HG03025 (cell line): ENCODE results near the gene ITGA1.
"Not testable (repeated sequence)": the region's sequence is repeated elsewhere in the genome, so short reads cannot be mapped to it uniquely, and the experiment has no call there.

Source experiments
- ATAC-seq: cut with Tn5 transposase; IDR thresholded peaks from one replicate; pipeline ENCODE4 v1.9.1; 2021; ENCODE audit warnings: mild to moderate bottlenecking, moderate library complexity; ENCODE audit not compliant: unreplicated experiment, low FRiP score

ITGA1 gene

GRCh38 chr5:52825826-52826225 lies 38.1 kb downstream of the ITGA1 start:
- ATAC-seq = peak; percentile 82

GRCh38 chr5:52827815-52828214 lies 40.1 kb downstream of the ITGA1 start:
- no peak for ATAC-seq

GRCh38 chr5:52829664-52830063 lies 41.9 kb downstream of the ITGA1 start:
- ATAC-seq = no peak

GRCh38 chr5:52830650-52831049 lies 42.9 kb downstream of the ITGA1 start:
- no peak for ATAC-seq

GRCh38 chr5:52831786-52832511 lies 44.2 kb downstream of the ITGA1 start:
- ATAC-seq = no peak

GRCh38 chr5:52834320-52834719 lies 46.6 kb downstream of the ITGA1 start:
- no peak for ATAC-seq

GRCh38 chr5:52837068-52837467 lies 49.4 kb downstream of the ITGA1 start:
- ATAC-seq = no peak

- ATAC-seq = no peak
Observed at GRCh38 chr5:52837591-52838001, 49.9 kb downstream of the ITGA1 start.

GRCh38 chr5:52838326-52839015 lies 50.8 kb downstream of the ITGA1 start:
- ATAC-seq = no peak

GRCh38 chr5:52839285-52839684 lies 51.6 kb downstream of the ITGA1 start:
- ATAC-seq = no peak

- no peak for ATAC-seq
Observed at GRCh38 chr5:52840277-52841050, 52.7 kb downstream of the ITGA1 start.

- no peak for ATAC-seq
Observed at GRCh38 chr5:52841114-52841513, 53.4 kb downstream of the ITGA1 start.

- ATAC-seq = no peak
Observed at GRCh38 chr5:52842111-52842510, 54.4 kb downstream of the ITGA1 start.

GRCh38 chr5:52844885-52845284 lies 57.2 kb downstream of the ITGA1 start:
- ATAC-seq = no peak

GRCh38 chr5:52846182-52846842 lies 58.6 kb downstream of the ITGA1 start:
- no peak for ATAC-seq

GRCh38 chr5:52848688-52849087 lies 61.0 kb downstream of the ITGA1 start:
- not testable (repeated sequence) for ATAC-seq

- ATAC-seq = no peak
Observed at GRCh38 chr5:52849544-52849943, 61.8 kb downstream of the ITGA1 start.

- no peak for ATAC-seq
Observed at GRCh38 chr5:52853650-52854049, 65.9 kb downstream of the ITGA1 start.

GRCh38 chr5:52854301-52854700 lies 66.6 kb downstream of the ITGA1 start:
- no peak for ATAC-seq

- no peak for ATAC-seq
Observed at GRCh38 chr5:52854949-52855348, 67.2 kb downstream of the ITGA1 start.

GRCh38 chr5:52856564-52856963 lies 68.8 kb downstream of the ITGA1 start:
- ATAC-seq = no peak
